VCaP (cell line): Measurements from ENCODE around the gene IMMT.
"Not testable (repeated sequence)": the region's sequence is repeated elsewhere in the genome, so short reads cannot be mapped to it uniquely, and the experiment has no call there.

Source experiments
- H3K27ac ChIP-seq: fragments of 450-650 bp; 2 replicates; pipeline ENCODE4 v1.5.1; 2017
- CTCF ChIP-seq: fragments of 450-650 bp; conservative IDR thresholded peaks from 2 replicates; pipeline ENCODE4 v1.5.1; 2017; ENCODE audit warnings: mild to moderate bottlenecking, moderate library complexity

Gene IMMT

DNA sequence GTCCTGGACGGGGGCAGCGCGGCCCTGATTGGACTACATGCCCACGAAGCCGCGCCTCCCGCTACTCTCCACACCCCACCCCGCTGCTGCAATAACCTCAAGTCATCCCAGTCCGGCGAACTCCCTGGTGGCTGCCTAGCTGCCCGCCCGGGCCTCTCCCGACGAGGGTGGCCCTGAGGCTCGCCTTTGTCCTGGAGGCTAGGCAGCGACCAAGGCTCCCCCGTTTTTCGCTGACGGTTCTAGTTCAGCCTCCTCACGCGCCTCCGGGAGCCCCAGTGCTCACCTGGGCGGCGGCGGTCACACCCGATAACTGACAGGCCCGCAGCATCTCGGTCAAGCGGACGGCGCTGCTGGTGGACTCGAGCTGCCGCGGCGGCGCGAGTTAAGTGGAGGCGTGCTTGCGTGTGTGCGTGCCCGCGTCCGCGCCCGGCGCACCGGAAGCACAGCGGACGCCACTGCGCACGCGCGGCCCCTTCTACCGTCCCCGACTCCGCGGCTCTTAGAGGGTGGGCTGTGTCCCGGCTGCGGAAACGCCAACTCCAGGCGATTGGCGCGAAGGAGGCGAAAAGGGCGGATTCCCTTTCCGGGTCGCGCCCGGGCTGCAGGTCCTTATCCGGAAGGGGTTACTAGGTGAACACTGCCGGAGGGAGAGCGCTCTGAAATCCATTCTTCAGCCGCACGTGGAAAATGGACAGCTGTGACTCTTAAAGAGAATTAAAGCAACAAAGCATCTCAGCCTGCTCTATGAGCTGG, at the start of gene IMMT:
Gene IMMT, minus strand, starts transcription at position 408 of the 753 bp plus-strand sequence. Its CDS starts 80 bp downstream, at position 328.
- TF ChIP-seq CTCF, result no peak
- peak within 1 kb of the TSS; percentile 97 for H3K27ac ChIP-seq

- H3K27ac ChIP-seq, result not testable (repeated sequence)
Observed at GRCh38 chr2:86244781-86245180, 49.5 kb upstream of the IMMT start.

DNA sequence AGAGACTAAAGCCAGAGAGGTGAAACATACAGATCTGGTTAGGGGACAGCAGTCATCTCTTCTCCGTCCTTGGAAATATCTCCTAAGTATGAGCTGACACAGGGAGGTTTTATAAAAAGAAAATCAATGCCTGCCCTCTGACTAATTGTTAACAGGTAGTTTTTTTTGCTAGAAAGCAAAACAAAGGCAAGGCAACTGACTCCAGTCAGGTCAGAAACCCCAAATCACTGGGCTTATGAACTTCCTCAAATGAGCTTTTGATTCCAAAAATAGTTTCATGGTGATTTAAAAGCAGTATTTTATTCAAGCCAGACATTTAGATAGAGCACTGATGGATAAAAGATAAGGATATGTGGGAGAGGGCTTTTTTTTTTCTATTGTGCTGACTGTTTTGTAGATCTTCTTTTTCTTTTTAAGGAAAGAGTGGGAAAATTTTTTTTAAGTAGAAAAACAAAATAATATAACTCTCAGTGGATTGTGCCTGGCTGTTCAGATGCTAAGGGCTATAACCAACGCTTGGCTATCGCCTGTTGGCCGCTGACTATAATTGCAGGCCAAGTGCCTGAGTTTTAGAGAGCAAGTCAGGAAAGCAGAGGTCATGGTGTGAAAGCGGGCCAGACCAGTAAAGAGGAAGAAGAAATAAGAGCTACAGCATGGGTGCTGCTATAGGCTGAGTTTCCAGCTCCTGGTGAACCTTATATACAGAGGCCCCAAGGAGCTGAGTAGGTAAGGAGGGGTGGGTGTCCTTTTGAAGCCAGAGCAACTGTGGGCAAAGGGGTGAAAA, 48.9 kb upstream of the IMMT start:
- no peak overlapping the region for H3K27ac ChIP-seq
- no peak for TF ChIP-seq CTCF

GRCh38 chr2:86243272-86243671, 48.0 kb upstream of the IMMT start:
- no peak for TF ChIP-seq CTCF
- H3K27ac ChIP-seq, result no peak overlapping the region

GRCh38 chr2:86241611-86242010, 46.3 kb upstream of the IMMT start:
- H3K27ac ChIP-seq, result peak overlapping the region; percentile 74
- TF ChIP-seq CTCF, result no peak

DNA sequence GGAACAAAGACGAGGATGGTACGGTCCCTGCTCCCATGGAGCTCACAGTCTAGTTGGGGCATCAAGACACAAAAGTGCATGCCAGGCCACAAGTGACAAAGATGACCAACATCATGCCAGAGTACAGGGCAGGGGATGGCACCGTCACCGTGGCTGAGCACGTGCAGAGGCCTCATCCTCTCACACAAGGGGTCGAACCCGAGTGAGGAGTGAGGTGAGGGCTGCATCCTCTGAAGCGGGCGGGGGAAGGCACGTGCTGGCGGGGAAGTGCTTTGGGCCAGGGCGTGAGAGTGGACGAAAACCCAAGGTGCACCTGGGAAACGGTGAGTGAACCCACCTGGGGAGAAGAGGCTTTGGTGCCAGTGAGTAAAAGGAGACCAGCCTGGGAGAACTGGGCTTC, 45.0 kb upstream of the IMMT start:
- no peak overlapping the region for H3K27ac ChIP-seq
- no peak for TF ChIP-seq CTCF

DNA sequence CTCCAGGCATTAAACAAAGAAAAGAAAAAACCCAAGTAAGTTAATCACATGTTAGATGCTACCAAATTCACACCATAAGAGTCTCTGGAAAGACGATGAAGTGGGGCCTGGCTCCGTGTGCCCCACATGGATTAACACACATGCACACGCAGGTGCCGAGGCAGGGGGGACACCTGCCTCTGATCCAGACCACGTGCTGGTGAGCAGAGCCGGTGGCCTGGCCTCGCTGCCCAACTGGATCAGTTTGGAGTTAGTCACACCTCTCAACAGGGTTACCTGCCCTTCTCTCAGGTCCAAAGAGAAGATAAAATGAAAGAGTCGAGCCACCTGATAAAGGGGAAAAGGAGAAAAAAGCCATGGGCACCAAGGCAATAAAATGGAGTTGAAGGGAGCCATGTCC, 44.5 kb upstream of the IMMT start:
- no peak overlapping the region for H3K27ac ChIP-seq
- TF ChIP-seq CTCF, result no peak

GRCh38 chr2:86239326-86239725, 44.1 kb upstream of the IMMT start:
- TF ChIP-seq CTCF, result no peak
- no peak overlapping the region for H3K27ac ChIP-seq
